ENCODE data around the gene SLX4IP. TPM values are rescaled to one million over a fixed set of nuclear protein-coding genes. Genes with fewer than 3 reads are reported as not detected.

Gene SLX4IP
- total RNA-seq, 1 donor from 2014 or later: 5.3 TPM

GRCh38 chr20:10527781-10528180 lies 92.7 kb downstream of the SLX4IP start:
- Mint-ChIP-seq H3K27ac (ENCODE audit: unreplicated experiment) (no peak overlapping the region), H3K9me3 (ENCODE audit: unreplicated experiment) (no peaks in the 10 kb centered on the region), H3K27me3 (ENCODE audit: low read depth, unreplicated experiment) (no peaks in the 10 kb centered on the region), H3K4me1 (ENCODE audit: low read depth, unreplicated experiment) (peaks cover 13% of the 10 kb centered on the region), H3K4me3 (ENCODE audit: unreplicated experiment) (no peak overlapping the region), H3K36me3 (ENCODE audit: low read depth, unreplicated experiment) (no peaks in the 10 kb centered on the region)
- Histone ChIP-seq H2AFZ (ENCODE audit: low read depth, low read length) (no peak overlapping the region), H3K9me3 (ENCODE audit: insufficient read depth, low read depth, low read length) (no peaks in the 10 kb centered on the region), H3K9ac (ENCODE audit: low read length) (no peak overlapping the region), H3K4me2 (ENCODE audit: low read length) (no peak overlapping the region), H3K36me3 (ENCODE audit: insufficient read depth, low read length) (no peaks in the 10 kb centered on the region), H3K4me1 (ENCODE audit: insufficient read depth, low read length) (peaks cover 21% of the 10 kb centered on the region), H3K27ac (ENCODE audit: low read depth, low read length) (no peak overlapping the region), H3K4me3 (ENCODE audit: insufficient read depth, low read depth, low read length) (no peak overlapping the region), H4K20me1 (ENCODE audit: insufficient read depth, low read length) (no peaks in the 10 kb centered on the region), H3K79me2 (ENCODE audit: insufficient read depth, low read length) (no peaks in the 10 kb centered on the region), H3K27me3 (ENCODE audit: insufficient read depth, low read length) (no peaks in the 10 kb centered on the region)
- no peak for FAIRE-seq
- no peak for TF ChIP-seq EZH2 (IDR thresholded peaks at IDR 0.05; ENCODE audit: insufficient read depth, low read length)
- no peak for TF ChIP-seq CTCF (IDR thresholded peaks at IDR 0.05; ENCODE audit: insufficient read depth, low read depth, low read length)
- DNase-seq (ENCODE audit: low read depth): no peak

DNA sequence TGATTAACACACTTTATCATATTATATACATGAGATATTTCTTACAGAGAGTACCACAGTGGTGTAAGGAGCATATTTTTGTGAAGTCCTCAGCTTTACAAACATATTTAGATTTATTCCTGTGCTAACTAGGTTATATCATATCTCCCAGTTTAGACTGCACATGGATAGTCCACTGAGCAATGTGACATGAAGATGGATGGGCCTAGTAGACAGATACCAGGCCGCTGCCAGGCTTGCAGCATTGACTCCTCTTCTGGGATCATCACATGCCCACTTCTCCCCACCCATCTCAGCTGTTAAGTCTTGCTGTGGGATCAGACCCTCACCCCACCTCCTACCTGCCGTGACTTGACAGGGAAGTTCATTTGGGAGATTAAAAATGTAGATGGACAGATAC lies 95.8 kb downstream of the SLX4IP start:
- Mint-ChIP-seq H3K27me3 (ENCODE audit: low read depth, unreplicated experiment) (no peaks in the 10 kb centered on the region), H3K27ac (ENCODE audit: unreplicated experiment) (no peak overlapping the region), H3K4me3 (ENCODE audit: unreplicated experiment) (no peak overlapping the region), H3K9me3 (ENCODE audit: unreplicated experiment) (no peaks in the 10 kb centered on the region), H3K36me3 (ENCODE audit: low read depth, unreplicated experiment) (no peaks in the 10 kb centered on the region), H3K4me1 (ENCODE audit: low read depth, unreplicated experiment) (peaks cover 9% of the 10 kb centered on the region)
- no peak for DNase-seq (ENCODE audit: low read depth)
- Histone ChIP-seq H3K36me3 (ENCODE audit: insufficient read depth, low read length) (no peaks in the 10 kb centered on the region), H4K20me1 (ENCODE audit: insufficient read depth, low read length) (no peaks in the 10 kb centered on the region), H3K4me2 (ENCODE audit: low read length) (no peak overlapping the region), H3K4me1 (ENCODE audit: insufficient read depth, low read length) (peaks cover 6% of the 10 kb centered on the region), H2AFZ (ENCODE audit: low read depth, low read length) (no peak overlapping the region), H3K27me3 (ENCODE audit: insufficient read depth, low read length) (no peaks in the 10 kb centered on the region), H3K4me3 (ENCODE audit: insufficient read depth, low read depth, low read length) (no peak overlapping the region), H3K9ac (ENCODE audit: low read length) (no peak overlapping the region), H3K27ac (ENCODE audit: low read depth, low read length) (no peak overlapping the region), H3K9me3 (ENCODE audit: insufficient read depth, low read depth, low read length) (no peaks in the 10 kb centered on the region), H3K79me2 (ENCODE audit: insufficient read depth, low read length) (no peaks in the 10 kb centered on the region)
- FAIRE-seq: peak; percentile 20
- TF ChIP-seq EZH2 (IDR thresholded peaks at IDR 0.05; ENCODE audit: insufficient read depth, low read length) (no peak), CTCF (IDR thresholded peaks at IDR 0.05; ENCODE audit: insufficient read depth, low read depth, low read length) (no peak)

GRCh38 chr20:10531848-10532247 lies 96.7 kb downstream of the SLX4IP start:
- H3K36me3 Mint-ChIP-seq (ENCODE audit: low read depth, unreplicated experiment): no peaks in the 10 kb centered on the region
- H3K4me1 Mint-ChIP-seq (ENCODE audit: low read depth, unreplicated experiment): peaks cover 9% of the 10 kb centered on the region
- H3K27me3 Mint-ChIP-seq (ENCODE audit: low read depth, unreplicated experiment): no peaks in the 10 kb centered on the region
- H2AFZ ChIP-seq (ENCODE audit: low read depth, low read length): no peak overlapping the region
- no peaks in the 10 kb centered on the region for H3K79me2 ChIP-seq (ENCODE audit: insufficient read depth, low read length)
- no peak overlapping the region for H3K27ac ChIP-seq (ENCODE audit: low read depth, low read length)
- no peaks in the 10 kb centered on the region for H3K9me3 Mint-ChIP-seq (ENCODE audit: unreplicated experiment)
- H3K9me3 ChIP-seq (ENCODE audit: insufficient read depth, low read depth, low read length): no peaks in the 10 kb centered on the region
- no peaks in the 10 kb centered on the region for H4K20me1 ChIP-seq (ENCODE audit: insufficient read depth, low read length)
- no peak overlapping the region for H3K4me3 Mint-ChIP-seq (ENCODE audit: unreplicated experiment)
- peaks cover 6% of the 10 kb centered on the region for H3K4me1 ChIP-seq (ENCODE audit: insufficient read depth, low read length)
- no peaks in the 10 kb centered on the region for H3K36me3 ChIP-seq (ENCODE audit: insufficient read depth, low read length)
- H3K4me2 ChIP-seq (ENCODE audit: low read length): no peak overlapping the region
- no peak overlapping the region for H3K9ac ChIP-seq (ENCODE audit: low read length)
- H3K27ac Mint-ChIP-seq (ENCODE audit: unreplicated experiment): no peak overlapping the region
- no peaks in the 10 kb centered on the region for H3K27me3 ChIP-seq (ENCODE audit: insufficient read depth, low read length)
- TF ChIP-seq CTCF (IDR thresholded peaks at IDR 0.05; ENCODE audit: insufficient read depth, low read depth, low read length) (no peak), EZH2 (IDR thresholded peaks at IDR 0.05; ENCODE audit: insufficient read depth, low read length) (no peak)
- H3K4me3 ChIP-seq (ENCODE audit: insufficient read depth, low read depth, low read length): no peak overlapping the region
- FAIRE-seq: no peak
- DNase-seq (ENCODE audit: low read depth): peak; percentile 71

Data from astrocyte (in vitro differentiated cells and primary cell).